Tibial nerve (tissue), 4 donors: ENCODE data around the gene TNIK. TPM values are rescaled to one million over a fixed set of nuclear protein-coding genes. Genes with fewer than 3 reads are reported as not detected.

ENCODE experiments used
- DNase-seq, 2 donors: peaks; one replicate each; pipeline ENCODE4 v3.0.0-alpha.2; 2019; ENCODE audit warnings: low spot score in 2 of 2
- H3K27ac ChIP-seq, 4 donors: fragments of 200-600 bp; sonication (generic) in 3 of 4; one replicate each; pipeline ENCODE4 v1.5.1; 2017 to 2019; ENCODE audit warnings: mild to moderate bottlenecking in 1 of 4
- H3K27me3 ChIP-seq, 2 donors: fragments of 200-600 bp; sonication (generic) in 1 of 2; one replicate each; pipeline versions ENCODE4 v1.5.1 to v1.6.0; 2017 to 2019
- H3K36me3 ChIP-seq, 3 donors: fragments of 200-600 bp; sonication (generic); one replicate each; pipeline ENCODE4 v1.5.1; 2018 to 2019
- H3K4me1 ChIP-seq, 4 donors: fragments of 200-600 bp; sonication (generic) in 3 of 4; one replicate each; pipeline ENCODE4 v1.5.1; 2017 to 2019
- H3K4me3 ChIP-seq, 4 donors: fragments of 200-600 bp; sonication (generic) in 3 of 4; one replicate each; pipeline ENCODE4 v1.5.1; 2017 to 2019; ENCODE audit warnings: mild to moderate bottlenecking in 1 of 4, moderate library complexity in 1 of 4
- H3K9me3 ChIP-seq, 4 donors: fragments of 200-600 bp; sonication (generic) in 3 of 4; one replicate each; pipeline ENCODE4 v1.5.1; 2017 to 2019
- EP300 ChIP-seq, 2 donors: sonication (generic); formaldehyde crosslinking; IDR thresholded peaks; one replicate each; pipeline ENCODE4 v1.6.1; 2017; ENCODE audit warnings: antibody characterized with exemption in 2 of 2, mild to moderate bottlenecking in 1 of 2
- POLR2A ChIP-seq, 2 donors: fragments of 450-650 bp; IDR thresholded peaks; one replicate each; pipeline ENCODE4 v1.6.1; 2017; ENCODE audit warnings: antibody characterized with exemption in 2 of 2, mild to moderate bottlenecking in 2 of 2, moderate library complexity in 2 of 2
- whole genome bisulfite sequencing, 2 donors: methylation state at CpG; one replicate each; pipeline ENCODE4 v1.1.5; 2018; 5-methylcytosine and 5-hydroxymethylcytosine counted together
- total RNA-seq, 4 donors: library from RNA; depleted of rRNA; stranded (reverse); fragments of >200 nt; gene quantifications; one replicate each; pipeline ENCODE4 v1.1.0, GENCODE V29; 2016
- TF ChIP-seq, protein P1 (sequence below), 5 experiments: fragments of 200-600 bp in 3 of 5; fragments of 450-650 bp in 2 of 5; sonication (generic) in 3 of 5; IDR thresholded peaks; one replicate each; pipeline ENCODE4 v1.5.1; 2016 to 2019; ENCODE audit warnings: antibody characterized with exemption in 5 of 5, mild to moderate bottlenecking in 3 of 5, moderate library complexity in 2 of 5

TNIK gene
- total RNA-seq, 4 donors from 2014 or later = 5.4 to 11.1 (median 7.5) TPM

DNA sequence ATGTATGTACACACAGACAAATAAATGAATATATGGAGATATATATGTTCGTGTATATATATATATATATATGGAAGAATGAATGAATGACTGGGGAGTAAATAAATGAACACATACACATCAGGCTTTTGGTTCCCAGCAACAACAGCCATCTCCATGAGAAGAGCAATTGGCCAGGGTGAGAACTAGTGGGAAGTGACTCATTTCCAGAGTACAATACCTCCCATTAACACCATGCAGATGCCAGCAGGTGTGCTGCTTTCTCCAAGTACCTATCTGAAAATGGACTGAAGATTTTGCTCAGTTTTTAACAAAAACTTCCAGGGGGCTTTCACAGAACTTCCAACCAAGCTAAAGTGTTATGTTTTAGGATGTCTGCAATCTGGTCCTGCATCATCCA is 253.9 kb downstream of the TNIK start:
- no peaks in the 10 kb centered on the region for H3K4me1 ChIP-seq
- no peaks in the 10 kb centered on the region for H3K36me3 ChIP-seq
- TF ChIP-seq POLR2A (IDR thresholded peaks at IDR 0.05) = no peak
- TF ChIP-seq, protein P1, sequence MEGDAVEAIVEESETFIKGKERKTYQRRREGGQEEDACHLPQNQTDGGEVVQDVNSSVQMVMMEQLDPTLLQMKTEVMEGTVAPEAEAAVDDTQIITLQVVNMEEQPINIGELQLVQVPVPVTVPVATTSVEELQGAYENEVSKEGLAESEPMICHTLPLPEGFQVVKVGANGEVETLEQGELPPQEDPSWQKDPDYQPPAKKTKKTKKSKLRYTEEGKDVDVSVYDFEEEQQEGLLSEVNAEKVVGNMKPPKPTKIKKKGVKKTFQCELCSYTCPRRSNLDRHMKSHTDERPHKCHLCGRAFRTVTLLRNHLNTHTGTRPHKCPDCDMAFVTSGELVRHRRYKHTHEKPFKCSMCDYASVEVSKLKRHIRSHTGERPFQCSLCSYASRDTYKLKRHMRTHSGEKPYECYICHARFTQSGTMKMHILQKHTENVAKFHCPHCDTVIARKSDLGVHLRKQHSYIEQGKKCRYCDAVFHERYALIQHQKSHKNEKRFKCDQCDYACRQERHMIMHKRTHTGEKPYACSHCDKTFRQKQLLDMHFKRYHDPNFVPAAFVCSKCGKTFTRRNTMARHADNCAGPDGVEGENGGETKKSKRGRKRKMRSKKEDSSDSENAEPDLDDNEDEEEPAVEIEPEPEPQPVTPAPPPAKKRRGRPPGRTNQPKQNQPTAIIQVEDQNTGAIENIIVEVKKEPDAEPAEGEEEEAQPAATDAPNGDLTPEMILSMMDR (IDR thresholded peaks at IDR 0.05) = no peak
- no peak for TF ChIP-seq EP300 (IDR thresholded peaks at IDR 0.05)
- peaks cover 0 to 4% (median 0%) of the 10 kb centered on the region in 4 donors for H3K9me3 ChIP-seq
- H3K4me3 ChIP-seq = no peak overlapping the region
- H3K27ac ChIP-seq = no peak overlapping the region
- 91 to 96% methylated on average over 1 of the region's 1 CpG for WGBS, 2 donors
- no peaks in the 10 kb centered on the region for H3K27me3 ChIP-seq
- DNase-seq = no peak

DNA sequence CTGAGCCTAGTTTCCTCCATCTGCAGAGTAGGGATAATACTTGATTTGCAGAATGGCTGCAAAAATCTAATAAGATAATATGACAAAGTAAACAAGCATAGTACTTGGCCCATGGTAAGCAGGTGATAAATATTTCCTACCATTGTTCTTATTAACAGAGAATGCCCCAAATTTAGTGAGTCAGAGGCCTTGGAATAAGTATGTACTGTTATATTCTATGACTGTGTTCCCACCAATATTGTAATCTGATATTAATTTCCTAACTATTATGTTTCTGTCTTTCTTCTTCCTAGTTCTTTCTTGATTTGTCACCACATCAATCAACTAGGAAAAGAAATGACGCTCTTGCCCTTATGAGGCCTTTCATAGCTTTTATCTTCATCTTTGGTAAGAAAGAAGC is 255.3 kb downstream of the TNIK start:
- peaks cover 0 to 4% (median 0%) of the 10 kb centered on the region in 4 donors for H3K9me3 ChIP-seq
- H3K27me3 ChIP-seq = no peaks in the 10 kb centered on the region
- DNase-seq = no peak
- no peak overlapping the region for H3K4me3 ChIP-seq
- WGBS, 2 donors = 90 to 93% methylated on average over 1 of the region's 1 CpG
- H3K4me1 ChIP-seq = no peaks in the 10 kb centered on the region
- no peaks in the 10 kb centered on the region for H3K36me3 ChIP-seq
- H3K27ac ChIP-seq = no peak overlapping the region
- TF ChIP-seq, protein P1 (IDR thresholded peaks at IDR 0.05) = no peak
- TF ChIP-seq EP300 (IDR thresholded peaks at IDR 0.05) (no peak), POLR2A (IDR thresholded peaks at IDR 0.05) (no peak)

DNA sequence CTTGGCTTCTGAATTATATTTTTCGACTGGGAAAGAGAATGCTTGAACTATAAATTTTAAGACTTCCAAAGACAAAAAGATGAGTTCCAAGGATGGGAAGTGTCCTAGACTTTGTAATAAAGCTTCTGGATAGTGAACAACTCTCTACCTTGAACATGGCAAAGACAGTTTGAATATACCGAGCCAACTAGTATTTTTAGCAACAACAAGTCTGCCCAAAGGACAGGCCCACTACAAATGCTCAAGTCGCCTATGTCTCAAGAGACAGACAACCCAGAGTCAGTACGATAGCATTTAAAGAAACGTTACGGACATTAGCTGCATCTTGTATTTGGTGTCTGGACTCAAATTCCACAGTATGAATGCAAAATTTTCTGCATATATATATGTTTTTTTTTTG is 258.4 kb downstream of the TNIK start:
- Histone ChIP-seq H3K4me3 (no peak overlapping the region), H3K9me3 (peaks cover 0 to 4% (median 0%) of the 10 kb centered on the region in 4 donors), H3K4me1 (no peaks in the 10 kb centered on the region), H3K27ac (no peak overlapping the region), H3K27me3 (no peaks in the 10 kb centered on the region), H3K36me3 (no peaks in the 10 kb centered on the region)
- WGBS, 2 donors = 71 to 88% methylated on average over 6 of the region's 6 CpGs
- TF ChIP-seq, protein P1 (IDR thresholded peaks at IDR 0.05) = no peak
- TF ChIP-seq POLR2A (IDR thresholded peaks at IDR 0.05) (no peak), EP300 (IDR thresholded peaks at IDR 0.05) (no peak)
- DNase-seq = no peak

DNA sequence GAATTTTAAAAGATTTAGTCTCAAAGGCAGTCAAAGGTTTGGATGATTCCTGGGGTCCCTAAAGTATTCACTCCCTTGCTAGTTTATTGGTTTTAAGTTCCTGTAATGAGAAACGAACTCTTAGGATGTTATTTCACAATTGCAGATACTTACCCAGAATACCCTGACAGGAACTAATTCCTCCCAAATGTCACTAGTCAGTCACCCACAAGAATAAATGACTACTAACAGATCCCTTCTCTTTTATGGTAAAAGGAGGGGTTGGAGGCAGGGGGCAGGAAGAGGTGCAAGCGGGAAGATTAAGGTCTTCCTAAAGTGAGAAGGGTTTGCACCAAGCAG is 259.5 kb downstream of the TNIK start:
- TF ChIP-seq POLR2A (IDR thresholded peaks at IDR 0.05) = no peak
- TF ChIP-seq, protein P1 (IDR thresholded peaks at IDR 0.05) = no peak
- TF ChIP-seq EP300 (IDR thresholded peaks at IDR 0.05) = no peak
- Histone ChIP-seq H3K9me3 (peaks cover 0 to 2% (median 0%) of the 10 kb centered on the region in 4 donors), H3K36me3 (no peaks in the 10 kb centered on the region), H3K27ac (no peak overlapping the region), H3K27me3 (no peaks in the 10 kb centered on the region), H3K4me1 (no peaks in the 10 kb centered on the region), H3K4me3 (no peak overlapping the region)
- WGBS, 2 donors = 76 to 82% methylated on average over 2 of the region's 2 CpGs
- no peak for DNase-seq

DNA sequence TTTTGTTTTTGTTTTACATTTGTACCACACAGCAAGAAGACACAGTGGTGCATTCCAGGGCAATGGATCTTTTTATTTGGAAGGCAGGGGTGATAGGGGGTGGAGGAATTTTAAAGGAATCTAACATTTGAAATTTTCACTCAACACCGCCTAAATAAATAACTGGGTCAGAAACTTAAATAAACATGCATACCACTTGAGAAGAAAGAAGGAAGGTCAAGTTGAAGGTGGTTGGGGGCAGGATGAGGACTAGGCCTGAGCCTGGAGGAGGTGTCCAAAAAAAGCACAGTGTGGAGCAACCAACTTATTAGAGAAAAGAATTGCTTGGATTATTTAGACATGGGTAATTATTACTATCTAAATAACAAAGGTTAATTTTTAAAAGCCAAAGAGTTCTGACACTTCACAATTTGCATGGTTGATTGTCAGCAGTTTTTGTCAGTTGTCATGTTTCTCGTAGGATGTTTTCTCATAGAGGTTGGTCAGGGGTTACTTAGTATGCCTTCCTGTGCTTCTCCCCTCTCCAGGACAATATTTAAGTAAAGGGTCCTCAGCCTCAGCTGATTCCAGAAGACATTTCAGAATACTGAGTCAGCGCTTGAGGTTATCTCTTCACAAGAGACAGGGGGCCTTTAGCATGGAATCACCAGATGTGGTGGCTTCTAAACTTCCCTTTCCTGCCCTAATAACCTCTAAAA is 260.0 kb downstream of the TNIK start:
- Histone ChIP-seq H3K4me3 (no peak overlapping the region), H3K4me1 (no peaks in the 10 kb centered on the region), H3K36me3 (no peaks in the 10 kb centered on the region), H3K9me3 (no peaks in the 10 kb centered on the region), H3K27ac (no peak overlapping the region), H3K27me3 (no peaks in the 10 kb centered on the region)
- TF ChIP-seq, protein P1 (IDR thresholded peaks at IDR 0.05) = no peak
- TF ChIP-seq POLR2A (IDR thresholded peaks at IDR 0.05) (no peak), EP300 (IDR thresholded peaks at IDR 0.05) (no peak)
- 72 to 85% methylated on average over 3 of the region's 3 CpGs for WGBS, 2 donors
- DNase-seq = no peak
